ENCODE data around the gene CDK3. TPM values are rescaled to one million over a fixed set of nuclear protein-coding genes. Genes with fewer than 3 reads are reported as not detected.

CDK3 gene
- total RNA-seq, 4 donors from 2014 or later: 5.0 to 8.0 (median 5.8) TPM

DNA sequence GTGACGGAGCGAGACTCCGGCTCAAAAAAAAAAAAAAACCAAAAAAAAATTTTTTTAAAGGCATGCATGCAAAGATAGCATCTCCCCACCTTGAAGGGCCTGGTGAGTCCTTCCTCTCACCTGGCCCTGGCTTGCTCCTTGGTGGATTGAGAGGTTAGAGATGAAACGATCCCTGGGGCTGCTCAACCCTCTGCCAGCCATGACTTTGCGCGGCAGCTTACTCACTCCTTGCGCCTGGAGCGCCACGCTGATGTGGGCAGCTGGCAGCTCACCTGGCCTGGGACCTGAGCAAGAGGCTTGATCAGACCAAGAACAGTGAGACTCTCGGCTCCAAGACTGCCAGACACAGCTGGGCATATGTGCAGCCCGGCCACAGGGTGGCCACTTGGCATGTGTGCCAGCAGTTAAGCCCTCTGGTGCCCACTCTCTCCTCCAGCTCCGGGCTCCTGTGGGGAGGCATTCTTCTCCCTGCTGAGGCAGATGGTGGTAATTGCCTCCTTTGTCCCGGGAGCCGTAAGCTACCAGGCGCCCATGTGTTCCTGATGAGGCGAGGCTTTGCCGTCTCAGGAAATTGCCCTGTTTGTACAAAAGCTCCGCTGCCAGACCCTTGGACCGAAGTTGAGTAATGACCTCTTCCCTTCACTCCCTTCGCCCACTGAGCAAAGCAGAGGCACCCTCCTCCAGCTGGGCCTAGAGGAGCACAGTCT lies 31.6 kb downstream of the CDK3 start:
- TF ChIP-seq CTCF (IDR thresholded peaks at IDR 0.05): no peak
- ATAC-seq (ENCODE audit: low FRiP score) (no peak), DNase-seq (ENCODE audit: low spot score) (no peak)

GRCh38 chr17:76032780-76033108 lies 32.1 kb downstream of the CDK3 start:
- ATAC-seq (ENCODE audit: low FRiP score) (no peak), DNase-seq (ENCODE audit: low spot score) (no peak)
- TF ChIP-seq CTCF (IDR thresholded peaks at IDR 0.05): no peak

GRCh38 chr17:76033139-76033538 lies 32.5 kb downstream of the CDK3 start:
- no peak for TF ChIP-seq CTCF (IDR thresholded peaks at IDR 0.05)
- no peak for DNase-seq (ENCODE audit: low spot score)
- no peak for ATAC-seq (ENCODE audit: low FRiP score)

- no peak for TF ChIP-seq CTCF (IDR thresholded peaks at IDR 0.05)
- ATAC-seq (ENCODE audit: low FRiP score) (no peak), DNase-seq (ENCODE audit: low spot score) (no peak)
These were observed 34.0 kb downstream of the CDK3 start for GRCh38 chr17:76034428-76035350.

DNA sequence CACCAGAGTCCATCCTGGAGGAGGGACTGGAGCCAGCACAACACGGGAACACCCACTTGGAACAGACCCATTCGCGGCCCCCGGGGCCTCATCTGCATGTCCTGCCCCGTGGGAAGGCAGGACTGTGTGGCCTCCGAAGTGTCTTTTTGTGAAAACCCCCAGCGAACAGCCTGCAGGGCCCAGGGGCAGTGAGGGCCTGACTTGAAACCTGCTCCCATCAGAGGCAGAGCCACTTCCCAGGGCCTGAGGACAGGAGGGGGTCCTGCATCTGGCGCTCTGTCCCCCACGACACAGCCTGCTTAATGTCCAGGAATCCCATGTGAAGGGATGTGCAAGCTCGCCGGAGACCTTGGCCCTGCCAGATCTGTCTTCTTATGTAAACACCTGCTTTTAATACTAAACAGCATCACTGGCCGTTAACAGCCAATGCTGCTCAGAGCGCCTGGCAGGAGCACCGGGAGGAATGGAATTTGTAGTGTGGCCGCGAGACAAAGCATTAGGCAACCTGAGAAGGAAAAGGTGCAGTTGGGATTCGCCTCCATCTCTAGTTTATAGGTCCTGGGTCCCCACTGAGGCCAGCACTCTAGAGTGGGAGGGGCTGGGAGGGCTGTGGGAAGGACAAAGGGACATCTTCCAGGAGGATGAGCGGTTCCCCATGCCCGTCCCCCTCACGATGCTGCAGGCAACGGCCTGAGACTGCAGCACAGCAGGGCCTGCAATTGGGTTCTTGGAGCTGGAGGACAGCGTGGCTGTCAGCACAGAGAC lies 36.0 kb downstream of the CDK3 start:
- peak; percentile 32 for ATAC-seq (ENCODE audit: low FRiP score)

DNA sequence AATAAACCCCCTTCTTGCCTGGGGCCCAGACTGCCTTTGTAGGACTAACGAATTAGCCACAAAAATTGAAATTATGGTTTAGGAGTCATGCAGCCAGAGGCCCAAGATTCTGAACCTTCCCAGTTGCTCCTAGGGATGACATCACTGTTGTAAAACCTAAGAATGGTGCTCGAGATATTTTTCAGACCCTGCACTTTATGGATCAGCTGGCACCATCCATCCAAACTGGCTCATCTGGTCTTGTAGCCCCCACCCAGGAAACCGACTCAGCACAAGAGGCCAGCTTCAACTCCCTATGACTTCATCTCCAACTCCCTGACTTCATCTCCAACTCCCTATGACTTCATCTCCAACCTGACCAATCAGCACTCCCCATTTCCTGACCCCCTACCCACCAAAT lies 37.4 kb downstream of the CDK3 start:
- DNase-seq (ENCODE audit: low spot score): no peak
- ATAC-seq (ENCODE audit: low FRiP score): no peak
- no peak for TF ChIP-seq CTCF (IDR thresholded peaks at IDR 0.05)

More for the DNA sequence above, 36.0 kb downstream of the CDK3 start:
- DNase-seq (ENCODE audit: low spot score): no peak
- no peak for TF ChIP-seq CTCF (IDR thresholded peaks at IDR 0.05)

All from omental fat pad (tissue), 4 donors.